HG02798 (cell line): ENCODE data around the gene RAD9B.
A peak's percentile ranks its signal among the peaks of the same experiment; 100 is the strongest.
"Not testable (repeated sequence)": the region's sequence is repeated elsewhere in the genome, so short reads cannot be mapped to it uniquely, and the experiment has no call there.

Experiments
- ATAC-seq: cut with Tn5 transposase; IDR thresholded peaks from one replicate; pipeline ENCODE4 v1.9.1; 2021; ENCODE audit warnings: mild to moderate bottlenecking; ENCODE audit not compliant: unreplicated experiment, poor library complexity

The RAD9B gene

GRCh38 chr12:110520876-110521712 lies 19.0 kb downstream of the RAD9B start:
- not testable (repeated sequence) for ATAC-seq

- no peak for ATAC-seq
Measured at GRCh38 chr12:110528277-110528839, 26.2 kb downstream of the RAD9B start.

- ATAC-seq, result no peak
Measured at GRCh38 chr12:110530511-110530910, 28.4 kb downstream of the RAD9B start.

GRCh38 chr12:110531741-110532333 lies 29.7 kb downstream of the RAD9B start:
- peak; percentile 88 for ATAC-seq

GRCh38 chr12:110532644-110533043 lies 30.5 kb downstream of the RAD9B start:
- ATAC-seq, result no peak

- no peak for ATAC-seq
Measured at GRCh38 chr12:110533607-110534006, 31.5 kb downstream of the RAD9B start.

GRCh38 chr12:110534811-110535210 lies 32.7 kb downstream of the RAD9B start:
- no peak for ATAC-seq

GRCh38 chr12:110536834-110537604 lies 34.9 kb downstream of the RAD9B start:
- ATAC-seq, result no peak

GRCh38 chr12:110537605-110538409 lies 35.7 kb downstream of the RAD9B start:
- ATAC-seq, result no peak

GRCh38 chr12:110538869-110539622 lies 36.9 kb downstream of the RAD9B start:
- ATAC-seq, result no peak

GRCh38 chr12:110540048-110540447 lies 37.9 kb downstream of the RAD9B start:
- ATAC-seq, result no peak

GRCh38 chr12:110543252-110543959 lies 41.3 kb downstream of the RAD9B start:
- peak; percentile 70 for ATAC-seq

- no peak for ATAC-seq
Measured at GRCh38 chr12:110543965-110544364, 41.8 kb downstream of the RAD9B start.

GRCh38 chr12:110545259-110545658 lies 43.1 kb downstream of the RAD9B start:
- ATAC-seq, result not testable (repeated sequence)

GRCh38 chr12:110545812-110546211 lies 43.7 kb downstream of the RAD9B start:
- ATAC-seq, result no peak

GRCh38 chr12:110546339-110546738 lies 44.2 kb downstream of the RAD9B start:
- ATAC-seq, result no peak

- no peak for ATAC-seq
Measured at GRCh38 chr12:110547090-110547489, 45.0 kb downstream of the RAD9B start.

- ATAC-seq, result no peak
Measured at GRCh38 chr12:110548678-110549077, 46.5 kb downstream of the RAD9B start.

- ATAC-seq, result no peak
Measured at GRCh38 chr12:110549716-110550115, 47.6 kb downstream of the RAD9B start.
